Gastroesophageal sphincter (tissue), 3 donors: ENCODE results near the gene MYO1B.

Source experiments
- EP300 ChIP-seq: sonication (generic); formaldehyde crosslinking; IDR thresholded peaks from one replicate; pipeline ENCODE4 v1.6.1; 2017; ENCODE audit warnings: antibody characterized with exemption, mild to moderate bottlenecking
- POLR2A ChIP-seq, 2 donors: fragments of 450-650 bp; IDR thresholded peaks; one replicate each; pipeline ENCODE4 v1.6.1; 2017; ENCODE audit warnings: antibody characterized with exemption in 2 of 2, mild to moderate bottlenecking in 2 of 2, moderate library complexity in 1 of 2
- POLR2AphosphoS5 ChIP-seq: sonication (generic); formaldehyde crosslinking; IDR thresholded peaks from one replicate; pipeline ENCODE4 v1.6.1; 2017; ENCODE audit warnings: antibody characterized with exemption
- TF ChIP-seq, protein P1 (sequence below), 4 experiments: fragments of 200-600 bp in 2 of 4; fragments of 450-650 bp in 2 of 4; sonication (generic) in 1 of 4; IDR thresholded peaks; one replicate each; pipeline ENCODE4 v1.5.1; 2017 to 2019; ENCODE audit warnings: antibody characterized with exemption in 4 of 4, mild to moderate bottlenecking in 2 of 4, moderate library complexity in 2 of 4

DNA sequence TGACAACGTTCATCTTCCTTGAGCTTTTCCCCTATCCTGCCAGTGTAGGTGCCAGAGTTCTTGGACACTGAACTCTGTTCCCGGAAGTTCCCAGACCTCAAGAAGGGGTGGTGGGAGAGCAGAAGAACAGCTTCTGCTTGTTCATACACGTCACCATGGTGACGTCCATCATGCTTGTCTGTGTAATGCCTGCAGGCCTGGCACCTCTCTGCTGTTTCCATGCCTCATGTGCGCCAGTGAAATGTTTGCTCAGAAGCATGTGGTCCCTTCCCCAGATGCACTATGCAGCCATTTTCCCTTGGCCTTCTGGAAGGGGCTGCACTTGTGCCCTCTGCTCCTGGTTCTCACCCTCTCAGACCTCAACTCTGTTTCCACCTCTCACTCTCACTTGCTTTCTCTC, 221.9 kb downstream of the MYO1B start:
- TF ChIP-seq, protein P1, sequence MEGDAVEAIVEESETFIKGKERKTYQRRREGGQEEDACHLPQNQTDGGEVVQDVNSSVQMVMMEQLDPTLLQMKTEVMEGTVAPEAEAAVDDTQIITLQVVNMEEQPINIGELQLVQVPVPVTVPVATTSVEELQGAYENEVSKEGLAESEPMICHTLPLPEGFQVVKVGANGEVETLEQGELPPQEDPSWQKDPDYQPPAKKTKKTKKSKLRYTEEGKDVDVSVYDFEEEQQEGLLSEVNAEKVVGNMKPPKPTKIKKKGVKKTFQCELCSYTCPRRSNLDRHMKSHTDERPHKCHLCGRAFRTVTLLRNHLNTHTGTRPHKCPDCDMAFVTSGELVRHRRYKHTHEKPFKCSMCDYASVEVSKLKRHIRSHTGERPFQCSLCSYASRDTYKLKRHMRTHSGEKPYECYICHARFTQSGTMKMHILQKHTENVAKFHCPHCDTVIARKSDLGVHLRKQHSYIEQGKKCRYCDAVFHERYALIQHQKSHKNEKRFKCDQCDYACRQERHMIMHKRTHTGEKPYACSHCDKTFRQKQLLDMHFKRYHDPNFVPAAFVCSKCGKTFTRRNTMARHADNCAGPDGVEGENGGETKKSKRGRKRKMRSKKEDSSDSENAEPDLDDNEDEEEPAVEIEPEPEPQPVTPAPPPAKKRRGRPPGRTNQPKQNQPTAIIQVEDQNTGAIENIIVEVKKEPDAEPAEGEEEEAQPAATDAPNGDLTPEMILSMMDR (IDR thresholded peaks at IDR 0.05), result no peak
- TF ChIP-seq POLR2AphosphoS5 (no peak), POLR2A (IDR thresholded peaks at IDR 0.05) (no peak), EP300 (no peak)
